PC-3 (cell line): ENCODE measurements around the gene RBMS3. TPM values are rescaled to one million over a fixed set of nuclear protein-coding genes. Genes with fewer than 3 reads are reported as not detected.

ENCODE experiments used
- ATAC-seq: fragments of 200-7000 bp; cut with Tn5 transposase; 2 replicates; pipeline ENCODE4 v1.9.1; 2020; ENCODE audit warnings: mild to moderate bottlenecking, moderate library complexity
- BruUV-seq: library from RNA; stranded (reverse); fragments of 400-500 nt; replicated peaks from 2 replicates; lab custom pipeline; 2021; lab: Mats Ljungman, UMichigan
- CTCF ChIA-PET: fragments of 300-600 bp; sonication (Branson Sonifier 250); formaldehyde crosslinking; loops from one replicate; lab custom pipeline; 2022; ENCODE audit warnings: antibody characterized with exemption; lab: Charles Lee
- POLR2A ChIA-PET: fragments of 300-600 bp; sonication (Branson Sonifier 250); formaldehyde crosslinking; loops from one replicate; lab custom pipeline; 2022; ENCODE audit warnings: antibody characterized with exemption; ENCODE audit not compliant: unreplicated experiment; lab: Charles Lee
- DNase-seq: peaks from one replicate; pipeline ENCODE4 v3.0.0-alpha.2; 2015
- H2AFZ ChIP-seq: fragments of 300-600 bp; sonication (generic); 2 replicates; pipeline ENCODE4 v1.6.0; 2016; ENCODE audit warnings: antibody characterized with exemption, low read length
- H3F3A ChIP-seq: fragments of 300-600 bp; sonication (generic); one replicate; pipeline ENCODE4 v1.6.0; 2017; ENCODE audit warnings: antibody characterized with exemption, low read length, control low read depth, mild to moderate bottlenecking; ENCODE audit not compliant: unreplicated experiment
- H3K27ac ChIP-seq: fragments of 300-600 bp; sonication (generic); 2 replicates; pipeline ENCODE4 v1.5.1; 2016; ENCODE audit warnings: mild to moderate bottlenecking, low read length
- H3K27me3 ChIP-seq: fragments of 300-600 bp; sonication (generic); 2 replicates; pipeline ENCODE4 v1.6.1; 2016; ENCODE audit warnings: low read length, mixed read lengths
- H3K36me3 ChIP-seq: fragments of 300-600 bp; sonication (generic); 2 replicates; pipeline ENCODE4 v1.6.1; 2016; ENCODE audit warnings: low read depth, mixed run types, low read length, mixed read lengths
- H3K4me1 ChIP-seq: fragments of 300-600 bp; sonication (generic); 2 replicates; pipeline ENCODE4 v1.5.1; 2016; ENCODE audit warnings: low read length; ENCODE audit not compliant: insufficient read depth
- H3K4me2 ChIP-seq: fragments of 300-600 bp; sonication (generic); 2 replicates; pipeline ENCODE4 v1.6.0; 2016; ENCODE audit warnings: low read length
- H3K4me3 ChIP-seq: fragments of 300-600 bp; sonication (generic); 2 replicates; pipeline ENCODE4 v1.5.1; 2016; ENCODE audit warnings: mild to moderate bottlenecking, low read length, mixed read lengths
- H3K79me2 ChIP-seq: fragments of 300-600 bp; sonication (generic); 2 replicates; pipeline ENCODE4 v1.6.1; 2017; ENCODE audit warnings: low read length, mixed read lengths
- H3K9ac ChIP-seq: fragments of 300-600 bp; sonication (generic); 2 replicates; pipeline ENCODE4 v1.6.0; 2016; ENCODE audit warnings: mild to moderate bottlenecking, low read length
- H3K9me2 ChIP-seq: fragments of 300-600 bp; sonication (generic); replicated peaks from 2 replicates; pipeline ENCODE4 v1.6.1; 2016; ENCODE audit warnings: mixed run types, low read length, mixed read lengths
- H3K9me3 ChIP-seq: fragments of 300-600 bp; sonication (generic); 2 replicates; pipeline ENCODE4 v1.6.1; 2016; ENCODE audit warnings: low read length, mixed read lengths
- H4K20me1 ChIP-seq: fragments of 300-600 bp; sonication (generic); 2 replicates; pipeline ENCODE4 v1.6.1; 2016; ENCODE audit warnings: low read length, mixed read lengths
- EZH2 ChIP-seq: fragments of 300-600 bp; sonication (generic); IDR thresholded peaks from one replicate; pipeline ENCODE4 v1.6.1; 2017; ENCODE audit warnings: antibody characterized with exemption, mild to moderate bottlenecking, low read length; ENCODE audit not compliant: unreplicated experiment
- EZH2phosphoT487 ChIP-seq: fragments of 300-600 bp; sonication (generic); IDR thresholded peaks from 2 replicates; pipeline ENCODE4 v1.6.1; 2018; ENCODE audit warnings: mild to moderate bottlenecking, antibody characterized with exemption, low read length, borderline replicate concordance
- intact Hi-C: fragments of 100-400 bp; cut with micrococcal nuclease; formaldehyde crosslinking; loops from 2 replicates; pipeline ENCODE4 v1.9.0; 2023
- total RNA-seq: library from RNA; depleted of rRNA; stranded (reverse); fragments of >200 nt; gene quantifications from 2 replicates; pipeline ENCODE4 v1.2.3, GENCODE V29; 2014
- TF ChIP-seq, protein P1 (sequence below): fragments of 300-600 bp; sonication (generic); conservative IDR thresholded peaks from 2 replicates; pipeline ENCODE4 v1.5.1; 2017; ENCODE audit warnings: antibody characterized with exemption, low read depth, mild to moderate bottlenecking, low read length

RBMS3 gene
- total RNA-seq, 1 experiment from 2014 or later, result 5.4 TPM

DNA sequence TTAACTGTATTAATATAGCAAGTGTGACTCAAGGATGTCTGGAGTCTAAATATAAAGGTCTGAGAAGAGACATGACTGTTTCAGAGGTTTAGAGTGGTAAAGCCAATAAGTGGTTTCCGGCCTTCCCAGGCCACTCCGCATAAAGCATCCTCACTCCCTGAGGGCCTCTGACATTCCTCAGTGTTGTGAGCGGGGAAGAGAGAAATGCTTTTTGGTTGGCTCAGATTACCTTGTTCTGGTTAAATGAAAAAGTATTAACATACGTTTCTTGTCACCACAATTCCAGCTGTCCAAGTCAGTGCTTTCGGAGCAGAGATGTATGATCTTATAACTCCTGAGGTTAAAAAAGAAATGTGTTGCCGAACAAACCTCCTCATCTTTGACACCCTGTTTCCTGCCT lies 103.8 kb downstream of the RBMS3 start:
- H3K36me3 ChIP-seq, result no peaks in the 10 kb centered on the region
- H3K9me2 ChIP-seq, result no peaks in the 10 kb centered on the region
- intact Hi-C loops, result no loop called here
- H3K4me2 ChIP-seq, result no peak overlapping the region
- DNase-seq (no peak), ATAC-seq (no peak)
- POLR2A ChIA-PET, result no interaction called here
- no peak overlapping the region for H2AFZ ChIP-seq
- TF ChIP-seq EZH2 (no peak), EZH2phosphoT487 (no peak)
- TF ChIP-seq, protein P1, sequence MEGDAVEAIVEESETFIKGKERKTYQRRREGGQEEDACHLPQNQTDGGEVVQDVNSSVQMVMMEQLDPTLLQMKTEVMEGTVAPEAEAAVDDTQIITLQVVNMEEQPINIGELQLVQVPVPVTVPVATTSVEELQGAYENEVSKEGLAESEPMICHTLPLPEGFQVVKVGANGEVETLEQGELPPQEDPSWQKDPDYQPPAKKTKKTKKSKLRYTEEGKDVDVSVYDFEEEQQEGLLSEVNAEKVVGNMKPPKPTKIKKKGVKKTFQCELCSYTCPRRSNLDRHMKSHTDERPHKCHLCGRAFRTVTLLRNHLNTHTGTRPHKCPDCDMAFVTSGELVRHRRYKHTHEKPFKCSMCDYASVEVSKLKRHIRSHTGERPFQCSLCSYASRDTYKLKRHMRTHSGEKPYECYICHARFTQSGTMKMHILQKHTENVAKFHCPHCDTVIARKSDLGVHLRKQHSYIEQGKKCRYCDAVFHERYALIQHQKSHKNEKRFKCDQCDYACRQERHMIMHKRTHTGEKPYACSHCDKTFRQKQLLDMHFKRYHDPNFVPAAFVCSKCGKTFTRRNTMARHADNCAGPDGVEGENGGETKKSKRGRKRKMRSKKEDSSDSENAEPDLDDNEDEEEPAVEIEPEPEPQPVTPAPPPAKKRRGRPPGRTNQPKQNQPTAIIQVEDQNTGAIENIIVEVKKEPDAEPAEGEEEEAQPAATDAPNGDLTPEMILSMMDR, result no peak
- H3K4me3 ChIP-seq, result no peak overlapping the region
- no TSS peak for BruUV-seq
- no peaks in the 10 kb centered on the region for H3K9me3 ChIP-seq
- no peaks in the 10 kb centered on the region for H3K27me3 ChIP-seq
- CTCF ChIA-PET, result no interaction called here
- H3K9ac ChIP-seq, result no peak overlapping the region
- H4K20me1 ChIP-seq, result no peaks in the 10 kb centered on the region
- H3F3A ChIP-seq, result no peaks in the 10 kb centered on the region
- H3K27ac ChIP-seq, result no peak overlapping the region
- H3K79me2 ChIP-seq, result no peaks in the 10 kb centered on the region
- peaks cover 3% of the 10 kb centered on the region; the same call in 1 of the 2 replicates for H3K4me1 ChIP-seq

DNA sequence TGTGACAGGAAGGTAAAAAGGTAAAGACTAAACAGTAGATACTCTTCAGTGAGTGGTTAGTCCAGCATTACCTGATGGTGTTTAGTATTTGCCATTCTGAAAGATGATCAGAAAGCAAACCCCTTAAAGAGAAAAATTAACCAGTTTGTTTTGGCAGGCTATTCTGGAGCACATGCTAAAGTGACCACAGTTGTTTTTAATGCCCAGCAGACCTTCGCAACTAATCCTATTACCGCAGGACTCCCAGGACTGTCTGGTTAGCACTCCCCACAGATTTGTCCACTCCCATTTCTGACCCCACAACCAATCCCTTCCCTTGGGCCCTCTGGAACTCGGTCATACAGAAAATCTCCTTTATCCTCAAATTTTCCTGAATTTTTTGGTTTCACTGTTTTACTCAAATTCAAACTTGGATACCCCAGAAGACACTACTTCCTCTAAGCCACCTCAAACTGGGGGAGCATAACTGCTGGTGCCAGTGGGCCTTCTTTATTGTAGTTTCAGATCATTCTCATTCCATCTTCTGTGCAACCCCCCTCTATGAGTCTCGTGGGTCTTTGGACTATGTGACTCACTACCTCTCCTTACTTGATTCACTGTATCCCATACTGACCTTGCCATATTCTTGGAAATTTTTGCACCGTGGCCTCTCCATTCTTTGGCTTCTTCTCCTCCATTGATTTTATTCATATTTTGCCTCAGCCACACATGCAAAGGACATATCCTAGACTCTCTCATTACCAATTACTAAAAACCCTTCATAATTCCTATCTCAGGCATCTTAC lies 104.4 kb downstream of the RBMS3 start:
- Histone ChIP-seq H3K9me2 (no peaks in the 10 kb centered on the region), H3K9me3 (no peaks in the 10 kb centered on the region), H3K9ac (no peak overlapping the region), H3F3A (no peaks in the 10 kb centered on the region), H3K27me3 (no peaks in the 10 kb centered on the region), H2AFZ (no peak overlapping the region), H3K4me2 (no peak overlapping the region), H3K36me3 (no peaks in the 10 kb centered on the region), H3K4me3 (no peak overlapping the region), H3K4me1 (peaks cover 3% of the 10 kb centered on the region; the same call in 1 of the 2 replicates), H4K20me1 (no peaks in the 10 kb centered on the region), H3K79me2 (no peaks in the 10 kb centered on the region), H3K27ac (no peak overlapping the region)
- no peak for DNase-seq
- intact Hi-C loops, result no loop called here
- ATAC-seq, result no peak
- TF ChIP-seq EZH2phosphoT487, result no peak
- no peak for TF ChIP-seq EZH2
- TF ChIP-seq, protein P1, result no peak
- no TSS peak for BruUV-seq
- CTCF ChIA-PET, result no interaction called here
- POLR2A ChIA-PET, result no interaction called here

DNA sequence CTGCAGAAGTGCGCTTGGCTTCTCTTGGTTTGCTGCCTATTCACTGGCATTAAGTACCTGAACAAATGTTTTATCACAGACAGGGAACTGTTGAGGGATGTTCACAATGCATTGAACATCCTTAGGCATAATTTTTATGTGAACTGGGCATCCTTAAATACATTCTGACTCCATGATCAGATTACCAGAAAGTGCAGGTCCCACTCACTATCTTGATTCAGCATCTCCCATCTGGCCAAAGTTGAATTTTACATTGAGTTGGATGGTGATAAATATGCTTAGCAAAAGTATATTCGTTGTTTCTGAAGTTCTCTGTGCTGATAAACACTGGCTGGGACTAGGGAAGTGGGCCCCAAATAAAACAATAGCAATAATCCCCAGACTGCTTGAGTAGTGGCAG lies 108.5 kb downstream of the RBMS3 start:
- CTCF ChIA-PET, result no interaction called here
- Histone ChIP-seq H3K27ac (no peak overlapping the region), H3K9me2 (no peaks in the 10 kb centered on the region), H3K36me3 (no peaks in the 10 kb centered on the region), H3K4me3 (no peak overlapping the region), H3K4me2 (no peak overlapping the region), H3K4me1 (peaks cover 3% of the 10 kb centered on the region; the same call in 1 of the 2 replicates), H3F3A (no peaks in the 10 kb centered on the region), H3K27me3 (no peaks in the 10 kb centered on the region), H4K20me1 (no peaks in the 10 kb centered on the region), H3K9me3 (no peaks in the 10 kb centered on the region), H3K79me2 (no peaks in the 10 kb centered on the region), H2AFZ (no peak overlapping the region), H3K9ac (no peak overlapping the region)
- POLR2A ChIA-PET, result no interaction called here
- ATAC-seq (no peak), DNase-seq (no peak)
- intact Hi-C loops, result no loop called here
- BruUV-seq, result no TSS peak
- TF ChIP-seq EZH2phosphoT487, result no peak
- TF ChIP-seq EZH2, result no peak
- TF ChIP-seq, protein P1, result no peak
